Esophagus squamous epithelium (tissue), 5 donors: ENCODE measurements around the gene SMAGP. TPM values are rescaled to one million over a fixed set of nuclear protein-coding genes. Genes with fewer than 3 reads are reported as not detected.

Experiments
- DNase-seq: peaks from one replicate; lab custom pipeline; 2025; lab: John Stamatoyannopoulos, UW
- H3K27ac ChIP-seq, 4 donors: fragments of 200-600 bp; sonication (generic); one replicate each; pipeline ENCODE4 v1.5.1; 2016 to 2019; ENCODE audit warnings: mild to moderate bottlenecking in 1 of 4
- H3K27me3 ChIP-seq, 4 donors: fragments of 200-600 bp; sonication (generic); 1 replicate in 3 of 4; 2 replicates in 1 of 4; pipeline versions ENCODE4 v1.5.1 to v1.6.0; 2017 to 2021; ENCODE audit warnings: antibody characterized with exemption in 1 of 4
- H3K36me3 ChIP-seq, 3 donors: fragments of 200-600 bp; sonication (generic); one replicate each; pipeline ENCODE4 v1.5.1; 2016 to 2019
- H3K4me1 ChIP-seq, 3 donors: fragments of 200-600 bp; sonication (generic); one replicate each; pipeline ENCODE4 v1.5.1; 2017 to 2019
- H3K4me3 ChIP-seq, 4 donors: fragments of 200-600 bp; sonication (generic); 1 replicate in 3 of 4; 2 replicates in 1 of 4; pipeline ENCODE4 v1.5.1; 2016 to 2019; ENCODE audit warnings: mild to moderate bottlenecking in 2 of 4, moderate library complexity in 1 of 4
- H3K9me3 ChIP-seq, 3 donors: fragments of 200-600 bp; sonication (generic); one replicate each; pipeline ENCODE4 v1.5.1; 2016 to 2019
- CTCF ChIP-seq, 6 experiments: fragments of 450-650 bp in 4 of 6; fragments of 200-600 bp in 2 of 6; sonication (generic) in 2 of 6; IDR thresholded peaks; one replicate each; pipeline ENCODE4 v1.5.1; 2016 to 2019; ENCODE audit warnings: antibody characterized with exemption in 6 of 6, mild to moderate bottlenecking in 4 of 6, moderate library complexity in 4 of 6
- POLR2A ChIP-seq, 4 donors: fragments of 450-650 bp; IDR thresholded peaks; one replicate each; pipeline ENCODE4 v1.6.1; 2017; ENCODE audit warnings: antibody characterized with exemption in 4 of 4, mild to moderate bottlenecking in 4 of 4, moderate library complexity in 3 of 4
- WGBS, 2 donors: methylation state at CpG; one replicate each; pipeline ENCODE4 v1.1.5; 2018; 5-methylcytosine and 5-hydroxymethylcytosine counted together
- intact Hi-C: fragments of 100-400 bp; cut with DNase I; formaldehyde crosslinking; loops from one replicate; pipeline ENCODE4 v1.15.0; 2022
- total RNA-seq, 4 donors: library from RNA; depleted of rRNA; stranded (reverse); fragments of >200 nt; gene quantifications; one replicate each; pipeline ENCODE4 v1.1.0, GENCODE V29; 2016
- donor health status: DM: yes; HTN: yes; CAD: no.

Gene SMAGP
- total RNA-seq, 4 donors from 2014 or later, result 97.8 to 169 (median 124) TPM

- Histone ChIP-seq H3K36me3 (peaks cover 9 to 83% (median 22%) of the 10 kb centered on the region in 3 donors), H3K27ac (no peak overlapping the region), H3K4me3 (no peak overlapping the region), H3K4me1 (peaks cover 12 to 61% (median 13%) of the 10 kb centered on the region in 3 donors), H3K27me3 (no peaks in the 10 kb centered on the region), H3K9me3 (no peaks in the 10 kb centered on the region)
- DNase-seq, result no peak
- 86 to 100% methylated on average over 3 to 4 of the region's 4 CpGs for WGBS, 2 donors
- TF ChIP-seq POLR2A (IDR thresholded peaks at IDR 0.05) (no peak), CTCF (IDR thresholded peaks at IDR 0.05) (no peak)
- intact Hi-C loops, result no loop called here
Observed at GRCh38 chr12:51244269-51244668, 25.9 kb downstream of the SMAGP start.

GRCh38 chr12:51242876-51243275, 27.3 kb downstream of the SMAGP start:
- Histone ChIP-seq H3K9me3 (no peaks in the 10 kb centered on the region), H3K36me3 (peaks cover 9 to 70% (median 22%) of the 10 kb centered on the region in 3 donors), H3K4me1 (peaks cover 12 to 65% (median 16%) of the 10 kb centered on the region in 3 donors), H3K27ac (peak overlapping the region in 1 of 4 donors; percentile 11), H3K4me3 (no peak overlapping the region), H3K27me3 (no peaks in the 10 kb centered on the region)
- intact Hi-C loops, result no loop called here
- 62 to 64% methylated on average over 7 of the region's 7 CpGs for WGBS, 2 donors
- DNase-seq, result no peak
- TF ChIP-seq POLR2A (IDR thresholded peaks at IDR 0.05) (no peak), CTCF (IDR thresholded peaks at IDR 0.05) (no peak)

- H3K4me3 ChIP-seq, result no peak overlapping the region
- TF ChIP-seq CTCF (IDR thresholded peaks at IDR 0.05), result no peak
- peak in 1 of 4 donors; percentile 20 for TF ChIP-seq POLR2A (IDR thresholded peaks at IDR 0.05)
- peak overlapping the region in 1 of 4 donors; percentile 11 for H3K27ac ChIP-seq
- 65 to 71% methylated on average over 7 of the region's 7 CpGs for WGBS, 2 donors
- H3K9me3 ChIP-seq, result no peaks in the 10 kb centered on the region
- no peak for DNase-seq
- peaks cover 9 to 65% (median 22%) of the 10 kb centered on the region in 3 donors for H3K36me3 ChIP-seq
- no peaks in the 10 kb centered on the region for H3K27me3 ChIP-seq
- peaks cover 5 to 60% (median 17%) of the 10 kb centered on the region in 3 donors for H3K4me1 ChIP-seq
- intact Hi-C loops, result no loop called here
Observed at GRCh38 chr12:51242120-51242519, 28.1 kb downstream of the SMAGP start.

- Histone ChIP-seq H3K36me3 (peaks cover 9 to 60% (median 20%) of the 10 kb centered on the region in 3 donors), H3K4me1 (peaks cover 5 to 48% (median 17%) of the 10 kb centered on the region in 3 donors), H3K9me3 (no peaks in the 10 kb centered on the region), H3K27ac (no peak overlapping the region), H3K4me3 (no peak overlapping the region), H3K27me3 (no peaks in the 10 kb centered on the region)
- DNase-seq, result no peak
- WGBS, 2 donors, result 48 to 53% methylated on average over 2 of the region's 2 CpGs
- no peak for TF ChIP-seq POLR2A (IDR thresholded peaks at IDR 0.05)
- no peak for TF ChIP-seq CTCF (IDR thresholded peaks at IDR 0.05)
- intact Hi-C loops, result no loop called here
Observed at GRCh38 chr12:51240971-51241370, 29.2 kb downstream of the SMAGP start.

GRCh38 chr12:51238510-51239334, 31.5 kb downstream of the SMAGP start, which contains the start of gene DAZAP2:
TSS of gene DAZAP2 (plus strand) at chr12:51238826. CDS start at chr12:51238908, 82 bp downstream.
- H3K27me3 ChIP-seq, result no peaks in the 10 kb centered on the region
- 1 to 2% methylated on average over 20 to 37 of the region's 70 CpGs for WGBS, 2 donors
- no peaks in the 10 kb centered on the region for H3K9me3 ChIP-seq
- intact Hi-C loops, result no loop called here
- H3K4me1 ChIP-seq, result peaks cover 5 to 44% (median 17%) of the 10 kb centered on the region in 3 donors
- peak within 1 kb of the TSS; percentile 98 to 99 (median 99) for H3K4me3 ChIP-seq
- peak within 1 kb of the TSS; percentile 100 for H3K27ac ChIP-seq
- TF ChIP-seq POLR2A (IDR thresholded peaks at IDR 0.05) (peak in 3 of 4 donors; percentile 20 to 93 (median 92)), CTCF (IDR thresholded peaks at IDR 0.05) (peak in 3 of 6 experiments; percentile 7 to 34 (median 23))
- peaks cover 9 to 38% (median 15%) of the 10 kb centered on the region in 3 donors for H3K36me3 ChIP-seq
- DNase-seq, result peak; percentile 76
